H1 (cell line): ENCODE measurements around the gene GCH1. TPM values are rescaled to one million over a fixed set of nuclear protein-coding genes. Genes with fewer than 3 reads are reported as not detected.

Source experiments
- CTCF ChIA-PET: fragments of 300-600 bp; sonication (Branson Sonifier 250); formaldehyde crosslinking; loops from one replicate; lab custom pipeline; 2021; ENCODE audit not compliant: partially characterized antibody; lab: Charles Lee
- POLR2A ChIA-PET: fragments of 300-600 bp; sonication (Branson Sonifier 250); formaldehyde crosslinking; loops from one replicate; lab custom pipeline; 2021; ENCODE audit warnings: inconsistent platforms; ENCODE audit not compliant: partially characterized antibody; lab: Charles Lee
- DNase-seq, 2 experiments: peaks; one replicate each; pipeline versions ENCODE4 v3.0.0 to v3.0.0-alpha.2; 2010 to 2022; ENCODE audit warnings: low spot score in 2 of 2, low read depth in 1 of 2, mixed read lengths in 1 of 2
- FAIRE-seq: peaks from 2 replicates; lab custom pipeline; 2011; peaks lifted over from hg19 to GRCh38; lab: Jason Lieb, UNC
- H2AFZ ChIP-seq: 2 replicates; pipeline ENCODE4 v1.8.1; 2012; ENCODE audit warnings: low read length, inconsistent platforms
- H2AK5ac ChIP-seq: 2 replicates; pipeline ENCODE4 v1.6.1; 2013; ENCODE audit warnings: low read depth, low read length
- H2BK120ac ChIP-seq: replicated peaks from 2 replicates; pipeline ENCODE3; 2013; ENCODE audit warnings: low read depth, low read length, inconsistent platforms
- H2BK12ac ChIP-seq: 2 replicates; pipeline ENCODE4 v1.6.1; 2013; ENCODE audit warnings: low read depth, low read length
- H2BK15ac ChIP-seq: 2 replicates; pipeline ENCODE4 v1.6.1; 2013; ENCODE audit warnings: low read length
- H2BK20ac ChIP-seq: 2 replicates; pipeline ENCODE4 v1.6.1; 2013; ENCODE audit warnings: low read length
- H2BK5ac ChIP-seq: 2 replicates; pipeline ENCODE4 v1.6.1; 2013; ENCODE audit warnings: low read depth, low read length
- H3K14ac ChIP-seq: 2 replicates; pipeline ENCODE4 v1.6.1; 2013; ENCODE audit warnings: inconsistent platforms; ENCODE audit not compliant: insufficient read length
- H3K18ac ChIP-seq: 2 replicates; pipeline ENCODE4 v1.6.1; 2013; ENCODE audit warnings: low read length; ENCODE audit errors: extremely low read depth
- H3K23ac ChIP-seq: 2 replicates; pipeline ENCODE4 v1.6.1; 2013; ENCODE audit warnings: inconsistent platforms; ENCODE audit not compliant: insufficient read length
- H3K23me2 ChIP-seq: 2 replicates; pipeline ENCODE4 v1.6.1; 2013; ENCODE audit warnings: low read depth, low read length
- H3K27ac ChIP-seq: 2 replicates; pipeline ENCODE4 v1.6.1; 2011; ENCODE audit warnings: low read depth, low read length, inconsistent platforms
- H3K27me3 ChIP-seq, 4 experiments: replicated peaks in 1 of 4; 1 replicate in 1 of 4; 2 replicates in 3 of 4; pipeline versions ENCODE4 v1.6.1 to v1.8.1; 2011 to 2013; ENCODE audit warnings: low read length in 3 of 4, mild to moderate bottlenecking in 3 of 4, inconsistent platforms in 2 of 4, mixed read lengths in 2 of 4, moderate library complexity in 1 of 4; ENCODE audit not compliant: control insufficient read depth in 3 of 4, insufficient read depth in 3 of 4; ENCODE audit errors: extremely low read depth in 1 of 4
- H3K36me3 ChIP-seq, 4 experiments: 2 replicates each; pipeline versions ENCODE4 v1.6.1 to v1.8.1; 2011 to 2013; ENCODE audit warnings: mild to moderate bottlenecking in 4 of 4, low read length in 3 of 4, moderate library complexity in 2 of 4, control low read depth in 1 of 4, inconsistent platforms in 1 of 4; ENCODE audit not compliant: insufficient read depth in 4 of 4, control insufficient read depth in 2 of 4
- H3K4ac ChIP-seq: replicated peaks from 2 replicates; pipeline ENCODE3; 2013; ENCODE audit warnings: low read length, low read depth, mixed read lengths, inconsistent platforms; ENCODE audit not compliant: insufficient read length
- H3K4me1 ChIP-seq, 4 experiments: replicated peaks in 1 of 4; 1 replicate in 1 of 4; 2 replicates in 3 of 4; pipeline versions ENCODE4 v1.6.1 to v1.8.1; 2011 to 2013; ENCODE audit warnings: low read length in 3 of 4, inconsistent platforms in 2 of 4, mixed read lengths in 1 of 4; ENCODE audit not compliant: insufficient read depth in 4 of 4, control insufficient read depth in 3 of 4
- H3K4me2 ChIP-seq, 2 experiments: 2 replicates each; pipeline versions ENCODE4 v1.6.1 to v1.8.1; 2011 to 2013; ENCODE audit warnings: low read depth in 2 of 2, low read length in 2 of 2, control low read depth in 1 of 2, inconsistent platforms in 1 of 2, mild to moderate bottlenecking in 1 of 2; ENCODE audit not compliant: insufficient read depth in 1 of 2
- H3K4me3 ChIP-seq, 4 experiments: fragments of 200-600, 300-600 bp in 1 of 4; sonication (generic), shearing (Covaris generic), sonication (Bioruptor Twin) in 1 of 4; 2 replicates each; pipeline versions ENCODE4 v1.5.1 to v1.8.1; 2011 to 2016; ENCODE audit warnings: low read length in 4 of 4, low read depth in 3 of 4, control low read depth in 2 of 4, inconsistent platforms in 2 of 4, mild to moderate bottlenecking in 2 of 4, mixed read lengths in 1 of 4, moderate library complexity in 1 of 4; ENCODE audit not compliant: insufficient read depth in 2 of 4; ENCODE audit errors: extremely low read depth in 1 of 4
- H3K56ac ChIP-seq: replicated peaks from 2 replicates; pipeline ENCODE3; 2013; ENCODE audit warnings: low read depth, mild to moderate bottlenecking, mixed read lengths, low read length, inconsistent platforms; ENCODE audit not compliant: insufficient read length
- H3K79me1 ChIP-seq: 2 replicates; pipeline ENCODE4 v1.6.1; 2013; ENCODE audit warnings: low read depth, low read length, control low read depth
- H3K79me2 ChIP-seq, 2 experiments: 2 replicates each; pipeline versions ENCODE4 v1.6.1 to v1.8.1; 2012 to 2013; ENCODE audit warnings: low read length in 2 of 2, mild to moderate bottlenecking in 2 of 2, inconsistent platforms in 1 of 2; ENCODE audit not compliant: insufficient read depth in 2 of 2, control insufficient read depth in 1 of 2
- H3K9ac ChIP-seq, 4 experiments: replicated peaks in 1 of 4; 1 replicate in 1 of 4; 2 replicates in 3 of 4; pipeline versions ENCODE4 v1.6.1 to v1.8.1; 2011 to 2013; ENCODE audit warnings: low read depth in 3 of 4, low read length in 3 of 4, control low read depth in 2 of 4, mild to moderate bottlenecking in 2 of 4, moderate library complexity in 2 of 4, inconsistent platforms in 1 of 4; ENCODE audit errors: extremely low read depth in 1 of 4
- H3K9me3 ChIP-seq, 2 experiments: 2 replicates each; pipeline versions ENCODE4 v1.6.1 to v1.8.1; 2012 to 2013; ENCODE audit warnings: mild to moderate bottlenecking in 2 of 2, moderate library complexity in 2 of 2, control low read depth in 1 of 2, inconsistent platforms in 1 of 2, low read depth in 1 of 2, low read length in 1 of 2, mixed read lengths in 1 of 2; ENCODE audit not compliant: insufficient read depth in 2 of 2
- H4K20me1 ChIP-seq, 2 experiments: replicated peaks in 1 of 2; 2 replicates each; pipeline versions ENCODE3 to v1.8.1; 2011 to 2013; ENCODE audit warnings: inconsistent platforms in 2 of 2, low read length in 2 of 2, mild to moderate bottlenecking in 1 of 2; ENCODE audit not compliant: insufficient read depth in 2 of 2, control insufficient read depth in 1 of 2
- H4K5ac ChIP-seq: 2 replicates; pipeline ENCODE4 v1.6.1; 2013; ENCODE audit warnings: low read length, low read depth, mixed read lengths, inconsistent platforms; ENCODE audit not compliant: insufficient read length
- H4K8ac ChIP-seq: 2 replicates; pipeline ENCODE4 v1.8.0; 2013; ENCODE audit warnings: mild to moderate bottlenecking, moderate library complexity, low read length, inconsistent platforms; ENCODE audit not compliant: insufficient read depth; ENCODE audit errors: extremely low read depth
- H4K91ac ChIP-seq: replicated peaks from 2 replicates; pipeline ENCODE3; 2013; ENCODE audit warnings: low read length, mixed read lengths, inconsistent platforms; ENCODE audit not compliant: insufficient read length
- ASH2L ChIP-seq: fragments of 200-600, 300-600 bp; sonication (generic); IDR thresholded peaks from one replicate; pipeline ENCODE4 v1.7.1; 2017; ENCODE audit warnings: low read length
- BACH1 ChIP-seq: IDR thresholded peaks from 2 replicates; pipeline ENCODE4 v1.6.1; 2012; ENCODE audit warnings: low read length, improper control_type of control experiment
- CTBP2 ChIP-seq: IDR thresholded peaks from 2 replicates; pipeline ENCODE4 v1.7.0; 2011; ENCODE audit warnings: borderline replicate concordance, mild to moderate bottlenecking, moderate library complexity, mixed read lengths, low read length; ENCODE audit not compliant: insufficient read depth, insufficient read length
- FOSL1 ChIP-seq: IDR thresholded peaks from 2 replicates; pipeline ENCODE4 v1.6.1; 2011; ENCODE audit warnings: mild to moderate bottlenecking, low read depth, low read length, moderate library complexity; ENCODE audit not compliant: insufficient read depth
- KDM1A ChIP-seq: fragments of 200-600, 300-600 bp; sonication (generic); IDR thresholded peaks from 2 replicates; pipeline ENCODE4 v1.7.1; 2016; ENCODE audit warnings: mild to moderate bottlenecking, low read length, borderline replicate concordance
- KDM5A ChIP-seq: fragments of 200-600 bp; IDR thresholded peaks from 2 replicates; pipeline ENCODE4 v1.7.1; 2012; ENCODE audit warnings: mild to moderate bottlenecking, low read length, inconsistent platforms, mixed read lengths
- POLR2AphosphoS5 ChIP-seq: IDR thresholded peaks from 2 replicates; pipeline ENCODE4 v1.6.1; 2011; ENCODE audit warnings: low read depth, low read length
- RXRA ChIP-seq: IDR thresholded peaks from 2 replicates; pipeline ENCODE4 v1.6.1; 2011; ENCODE audit warnings: low read depth, mild to moderate bottlenecking, low read length, moderate library complexity; ENCODE audit not compliant: insufficient read depth
- SAP30 ChIP-seq: fragments of 300-600 bp; sonication (generic); IDR thresholded peaks from 2 replicates; pipeline ENCODE4 v1.7.1; 2012; ENCODE audit warnings: low read length, moderate library complexity, mild to moderate bottlenecking, inconsistent platforms; ENCODE audit not compliant: insufficient read depth, insufficient replicate concordance
- USF2 ChIP-seq: IDR thresholded peaks from 2 replicates; pipeline ENCODE4 v1.6.1; 2011; ENCODE audit warnings: low read length, improper control_type of control experiment
- YY1 ChIP-seq: IDR thresholded peaks from 2 replicates; pipeline ENCODE4 v1.6.1; 2011; ENCODE audit warnings: low read depth, mild to moderate bottlenecking, low read length
- WGBS, 2 experiments: shearing (Covaris generic) in 1 of 2; methylation state at CpG; one replicate each; pipeline versions ENCODE4 v1.1.6 to v1.1.7; 2013 to 2015; ENCODE audit warnings: low lambda C conversion rate in 2 of 2, mixed read lengths in 2 of 2, inconsistent platforms in 1 of 2, low coverage in 1 of 2, missing lambda C conversion rate in 1 of 2; ENCODE audit not compliant: insufficient replicate concordance in 2 of 2, insufficient coverage in 1 of 2, insufficient read length in 1 of 2; ENCODE audit errors: extremely low coverage in 1 of 2, missing lambda C conversion rate in 1 of 2; 5-methylcytosine and 5-hydroxymethylcytosine counted together
- polyA plus RNA-seq, 7 experiments: library from polyadenylated mRNA; depleted of rRNA in 3 of 7; stranded (reverse) in 5 of 7; unstranded in 2 of 7; fragments of >200 nt in 5 of 7; fragments of 200-250 nt in 2 of 7; gene quantifications; 1 replicate in 5 of 7; 2 replicates in 1 of 7; 4 replicates in 1 of 7; pipeline versions ENCODE4 v1.2.1 to v1.2.3, GENCODE V29; 2011 to 2013; ENCODE audit warnings: missing spikeins in 2 of 7, mixed read lengths in 2 of 7
- total RNA-seq: library from RNA; stranded (reverse); fragmentation: NEBNext Ultra II Directional; extraction: Animal tissue kit (Norgen Biotek cat#: 25700); gene quantifications from 2 replicates; pipeline ENCODE4 v1.2.1, GENCODE V29; 2021

GCH1 gene
- total and polyA plus RNA-seq, 2 of the 8 experiments (the other 6 are each of a cell fraction or from before 2014, with no cell fraction given): 7.3 to 7.9 TPM

- H3K9ac ChIP-seq: no peak overlapping the region
- no peak overlapping the region for H4K91ac ChIP-seq
- no peak overlapping the region for H4K8ac ChIP-seq
- CTCF ChIA-PET: interaction anchor here (1.6 kb wide), 1 partner anchor 43 kb away, joined by 3 read pairs; no protein-coding TSS in a partner anchor
- H4K20me1 ChIP-seq: no peaks in the 10 kb centered on the region
- no peaks in the 10 kb centered on the region; the same call in 1 of the 2 replicates for H3K23me2 ChIP-seq
- 87% methylated on average over 6 of the region's 6 CpGs; no CpG with 5 or more reads in 1 of the 2 experiments for WGBS, 2 experiments
- no peaks in the 10 kb centered on the region for H3K4me1 ChIP-seq
- H3K23ac ChIP-seq: no peak overlapping the region
- H3K9me3 ChIP-seq: no peaks in the 10 kb centered on the region
- no peak overlapping the region for H3K4me2 ChIP-seq
- H4K5ac ChIP-seq: no peak overlapping the region
- no peak overlapping the region for H2BK15ac ChIP-seq
- no peak overlapping the region for H2BK12ac ChIP-seq
- no peaks in the 10 kb centered on the region for H3K36me3 ChIP-seq
- no peaks in the 10 kb centered on the region; a peak in 1 of 7 replicates for H3K27me3 ChIP-seq
- H2BK120ac ChIP-seq: no peak overlapping the region
- H3K18ac ChIP-seq: no peak overlapping the region
- H3K79me2 ChIP-seq: no peaks in the 10 kb centered on the region
- no peak for DNase-seq
- no peak overlapping the region for H2AFZ ChIP-seq
- no peak overlapping the region for H3K56ac ChIP-seq
- no peak overlapping the region for H3K4me3 ChIP-seq
- no peak for FAIRE-seq
- H3K79me1 ChIP-seq: no peaks in the 10 kb centered on the region
- POLR2A ChIA-PET: no interaction called here
- no peak overlapping the region for H2BK5ac ChIP-seq
- H3K27ac ChIP-seq: no peak overlapping the region
- no peak overlapping the region for H3K4ac ChIP-seq
- H2BK20ac ChIP-seq: no peak overlapping the region
- H3K14ac ChIP-seq: no peak overlapping the region
- H2AK5ac ChIP-seq: no peak overlapping the region
- TF ChIP-seq YY1: no peak
- no peak for TF ChIP-seq POLR2AphosphoS5
- TF ChIP-seq ASH2L: no peak
- TF ChIP-seq SAP30: no peak
- no peak for TF ChIP-seq KDM5A
- no peak for TF ChIP-seq FOSL1
- TF ChIP-seq BACH1: no peak
- no peak for TF ChIP-seq CTBP2
- no peak for TF ChIP-seq USF2
- TF ChIP-seq RXRA: no peak
- TF ChIP-seq KDM1A: no peak
Observed at GRCh38 chr14:54797556-54797955, 105.1 kb downstream of the GCH1 start.
